Measurements from ENCODE around the gene RPS6KB2.
A peak's percentile ranks its signal among the peaks of the same experiment; 100 is the strongest.

Gene RPS6KB2

GRCh38 chr11:67442504-67443404 lies 14.5 kb downstream of the RPS6KB2 start:
- peak overlapping the region; percentile 93 for H3K4me3 ChIP-seq (ENCODE audit: low read depth, low read length)

GRCh38 chr11:67445515-67445914 lies 17.2 kb downstream of the RPS6KB2 start:
- no peak overlapping the region for H3K4ac ChIP-seq (ENCODE audit: low read depth, low read length)
- H2AK5ac ChIP-seq (ENCODE audit: low read length), result no peak overlapping the region
- no peak overlapping the region for H3K4me2 ChIP-seq (ENCODE audit: low read length)
- no peak overlapping the region for H3K18ac ChIP-seq (ENCODE audit: low read length)
- H3K9ac ChIP-seq (ENCODE audit: low read length), result no peak overlapping the region
- H3K23ac ChIP-seq (ENCODE audit: low read length), result no peak overlapping the region
- H4K91ac ChIP-seq (ENCODE audit: low read depth, low read length), result peak overlapping the region; percentile 9
- no peak overlapping the region for H4K12ac ChIP-seq (ENCODE audit: low read depth, low read length)
- no peak for DNase-seq
- H3K79me2 ChIP-seq (ENCODE audit: control insufficient read depth, insufficient read depth, low read length, poor library complexity), result peaks cover 7% of the 10 kb centered on the region
- WGBS (ENCODE audit: extremely low coverage, insufficient coverage, insufficient read length), result no CpG with 5 or more reads among the region's 5 CpGs
- no peak overlapping the region for H4K8ac ChIP-seq (ENCODE audit: low read depth, low read length)
- no peak overlapping the region for H3K4me3 ChIP-seq (ENCODE audit: low read depth, low read length)
- H3K14ac ChIP-seq (ENCODE audit: low read length), result no peak overlapping the region
- H2BK5ac ChIP-seq (ENCODE audit: low read depth, low read length, poor library complexity), result no peak overlapping the region
- no peaks in the 10 kb centered on the region for H3K9me3 ChIP-seq (ENCODE audit: insufficient read depth, low read depth, low read length)
- H3K27ac ChIP-seq (ENCODE audit: low read depth, low read length), result no peak overlapping the region
- H3K36me3 ChIP-seq (ENCODE audit: control insufficient read depth in 1 of 2, insufficient read depth in 2 of 2, low read length in 2 of 2), result peaks cover 15 to 19% of the 10 kb centered on the region in 2 experiments
- no peak overlapping the region for H2BK12ac ChIP-seq (ENCODE audit: low read length)
- H3K27me3 ChIP-seq (ENCODE audit: insufficient read depth, low read length), result no peaks in the 10 kb centered on the region
- no peak overlapping the region for H2AFZ ChIP-seq (ENCODE audit: insufficient read depth, low read length, poor library complexity)
- peaks cover 4 to 8% of the 10 kb centered on the region in 2 experiments for H3K4me1 ChIP-seq (ENCODE audit: control insufficient read depth in 1 of 2, insufficient read depth in 2 of 2, low read length in 2 of 2)
- no peak overlapping the region for H2BK120ac ChIP-seq (ENCODE audit: insufficient read depth, low read length, poor library complexity)
- peaks cover 10% of the 10 kb centered on the region for H3K79me1 ChIP-seq (ENCODE audit: low read length)

More at GRCh38 chr11:67442504-67443404, 14.5 kb downstream of the RPS6KB2 start:
- peaks cover 7% of the 10 kb centered on the region for H3K79me2 ChIP-seq (ENCODE audit: control insufficient read depth, insufficient read depth, low read length, poor library complexity)
- H3K27ac ChIP-seq (ENCODE audit: low read depth, low read length), result peak overlapping the region; percentile 53
- H3K18ac ChIP-seq (ENCODE audit: low read length), result peak overlapping the region; percentile 88
- H4K12ac ChIP-seq (ENCODE audit: low read depth, low read length), result peak overlapping the region; percentile 79
- H3K36me3 ChIP-seq (ENCODE audit: control insufficient read depth in 1 of 2, insufficient read depth in 2 of 2, low read length in 2 of 2), result peaks cover 37 to 42% of the 10 kb centered on the region in 2 experiments
- H3K14ac ChIP-seq (ENCODE audit: low read length), result peak overlapping the region; percentile 95
- peaks cover 10% of the 10 kb centered on the region for H3K79me1 ChIP-seq (ENCODE audit: low read length)
- H3K9ac ChIP-seq (ENCODE audit: low read length), result peak overlapping the region; percentile 98
- H3K4me1 ChIP-seq (ENCODE audit: control insufficient read depth in 1 of 2, insufficient read depth in 2 of 2, low read length in 2 of 2), result peaks cover 5 to 9% of the 10 kb centered on the region in 2 experiments
- no peak overlapping the region for H2AFZ ChIP-seq (ENCODE audit: insufficient read depth, low read length, poor library complexity)
- WGBS (ENCODE audit: extremely low coverage, insufficient coverage, insufficient read length), result no CpG with 5 or more reads among the region's 45 CpGs
- H2BK120ac ChIP-seq (ENCODE audit: insufficient read depth, low read length, poor library complexity), result peak overlapping the region; percentile 86
- H3K23ac ChIP-seq (ENCODE audit: low read length), result no peak overlapping the region
- H2BK5ac ChIP-seq (ENCODE audit: low read depth, low read length, poor library complexity), result peak overlapping the region; percentile 59
- peak overlapping the region; percentile 91 for H4K91ac ChIP-seq (ENCODE audit: low read depth, low read length)
- peak in 1 of 2 donors; percentile 36 for DNase-seq
- H2AK5ac ChIP-seq (ENCODE audit: low read length), result peak overlapping the region; percentile 97
- peak overlapping the region; percentile 89 for H4K8ac ChIP-seq (ENCODE audit: low read depth, low read length)
- peak overlapping the region; percentile 37 for H2BK12ac ChIP-seq (ENCODE audit: low read length)
- H3K4me2 ChIP-seq (ENCODE audit: low read length), result peak overlapping the region; percentile 65
- no peaks in the 10 kb centered on the region for H3K27me3 ChIP-seq (ENCODE audit: insufficient read depth, low read length)
- H3K9me3 ChIP-seq (ENCODE audit: insufficient read depth, low read depth, low read length), result no peaks in the 10 kb centered on the region
- peak overlapping the region; percentile 92 for H3K4ac ChIP-seq (ENCODE audit: low read depth, low read length)

GRCh38 chr11:67448220-67448609 lies 19.9 kb downstream of the RPS6KB2 start:
- WGBS (ENCODE audit: extremely low coverage, insufficient coverage, insufficient read length), result no CpG with 5 or more reads among the region's 7 CpGs
- Histone ChIP-seq H2AFZ (ENCODE audit: insufficient read depth, low read length, poor library complexity) (no peak overlapping the region), H4K91ac (ENCODE audit: low read depth, low read length) (no peak overlapping the region), H2BK12ac (ENCODE audit: low read length) (no peak overlapping the region), H3K27ac (ENCODE audit: low read depth, low read length) (no peak overlapping the region), H4K12ac (ENCODE audit: low read depth, low read length) (no peak overlapping the region), H3K79me2 (ENCODE audit: control insufficient read depth, insufficient read depth, low read length, poor library complexity) (no peaks in the 10 kb centered on the region), H3K14ac (ENCODE audit: low read length) (no peak overlapping the region), H3K79me1 (ENCODE audit: low read length) (peaks cover 5% of the 10 kb centered on the region), H3K4me2 (ENCODE audit: low read length) (no peak overlapping the region), H2AK5ac (ENCODE audit: low read length) (no peak overlapping the region), H3K4me1 (ENCODE audit: control insufficient read depth in 1 of 2, insufficient read depth in 2 of 2, low read length in 2 of 2) (no peaks in the 10 kb centered on the region), H3K27me3 (ENCODE audit: insufficient read depth, low read length) (no peaks in the 10 kb centered on the region), H3K4me3 (ENCODE audit: low read depth, low read length) (no peak overlapping the region), H2BK120ac (ENCODE audit: insufficient read depth, low read length, poor library complexity) (no peak overlapping the region), H3K23ac (ENCODE audit: low read length) (no peak overlapping the region), H3K9ac (ENCODE audit: low read length) (no peak overlapping the region), H3K4ac (ENCODE audit: low read depth, low read length) (no peak overlapping the region), H3K18ac (ENCODE audit: low read length) (no peak overlapping the region), H2BK5ac (ENCODE audit: low read depth, low read length, poor library complexity) (no peak overlapping the region), H4K8ac (ENCODE audit: low read depth, low read length) (no peak overlapping the region), H3K36me3 (ENCODE audit: control insufficient read depth in 1 of 2, insufficient read depth in 2 of 2, low read length in 2 of 2) (no peaks in the 10 kb centered on the region), H3K9me3 (ENCODE audit: insufficient read depth, low read depth, low read length) (peaks cover 4% of the 10 kb centered on the region)
- DNase-seq, result no peak

GRCh38 chr11:67449116-67449844 lies 21.0 kb downstream of the RPS6KB2 start:
- Histone ChIP-seq H2BK12ac (ENCODE audit: low read length) (no peak overlapping the region), H3K9ac (ENCODE audit: low read length) (no peak overlapping the region), H4K8ac (ENCODE audit: low read depth, low read length) (no peak overlapping the region), H3K36me3 (ENCODE audit: control insufficient read depth in 1 of 2, insufficient read depth in 2 of 2, low read length in 2 of 2) (no peaks in the 10 kb centered on the region), H3K27me3 (ENCODE audit: insufficient read depth, low read length) (no peaks in the 10 kb centered on the region), H3K18ac (ENCODE audit: low read length) (no peak overlapping the region), H2AFZ (ENCODE audit: insufficient read depth, low read length, poor library complexity) (no peak overlapping the region), H3K9me3 (ENCODE audit: insufficient read depth, low read depth, low read length) (peaks cover 4% of the 10 kb centered on the region), H3K4me3 (ENCODE audit: low read depth, low read length) (no peak overlapping the region), H2AK5ac (ENCODE audit: low read length) (no peak overlapping the region), H3K79me2 (ENCODE audit: control insufficient read depth, insufficient read depth, low read length, poor library complexity) (no peaks in the 10 kb centered on the region), H3K27ac (ENCODE audit: low read depth, low read length) (no peak overlapping the region), H3K4ac (ENCODE audit: low read depth, low read length) (no peak overlapping the region), H3K23ac (ENCODE audit: low read length) (no peak overlapping the region), H2BK5ac (ENCODE audit: low read depth, low read length, poor library complexity) (no peak overlapping the region), H4K91ac (ENCODE audit: low read depth, low read length) (no peak overlapping the region), H3K4me2 (ENCODE audit: low read length) (no peak overlapping the region), H4K12ac (ENCODE audit: low read depth, low read length) (no peak overlapping the region), H2BK120ac (ENCODE audit: insufficient read depth, low read length, poor library complexity) (no peak overlapping the region), H3K14ac (ENCODE audit: low read length) (no peak overlapping the region), H3K4me1 (ENCODE audit: control insufficient read depth in 1 of 2, insufficient read depth in 2 of 2, low read length in 2 of 2) (no peaks in the 10 kb centered on the region), H3K79me1 (ENCODE audit: low read length) (peaks cover 3% of the 10 kb centered on the region)
- WGBS (ENCODE audit: extremely low coverage, insufficient coverage, insufficient read length), result no CpG with 5 or more reads among the region's 9 CpGs
- no peak for DNase-seq

All from trophoblast cell (in vitro differentiated cells and primary cell).